WTC11 (cell line): ENCODE results near the gene ZSCAN18.

ENCODE experiments used
- AFF4 ChIP-seq: sonication (generic); formaldehyde crosslinking; IDR thresholded peaks from 2 replicates; pipeline ENCODE4 v1.8.1; 2023; ENCODE audit warnings: mild to moderate bottlenecking, missing genetic modification reagents, borderline replicate concordance
- CBFB ChIP-seq: sonication (generic); formaldehyde crosslinking; IDR thresholded peaks from 2 replicates; pipeline ENCODE4 v1.8.1; 2022; ENCODE audit warnings: mild to moderate bottlenecking, low read depth, missing genetic modification reagents
- CTCF ChIP-seq: fragments of 200-600 bp; IDR thresholded peaks from 2 replicates; pipeline ENCODE4 v1.8.0; 2022; ENCODE audit warnings: antibody characterized with exemption
- ELF4 ChIP-seq: sonication (generic); formaldehyde crosslinking; IDR thresholded peaks from 2 replicates; pipeline ENCODE4 v1.8.1; 2022; ENCODE audit warnings: low read depth, mild to moderate bottlenecking, moderate library complexity, missing genetic modification reagents
- JUN ChIP-seq: sonication (generic); formaldehyde crosslinking; IDR thresholded peaks from 2 replicates; pipeline ENCODE4 v1.8.0; 2023; ENCODE audit warnings: mild to moderate bottlenecking, missing genetic modification reagents
- ZBTB21 ChIP-seq: sonication (generic); formaldehyde crosslinking; IDR thresholded peaks from 2 replicates; pipeline ENCODE4 v1.8.1; 2023; ENCODE audit warnings: mild to moderate bottlenecking, missing genetic modification reagents, borderline replicate concordance
- ZNF512 ChIP-seq: sonication (generic); formaldehyde crosslinking; IDR thresholded peaks from 2 replicates; pipeline ENCODE4 v1.8.1; 2022; ENCODE audit warnings: missing genetic modification reagents, borderline replicate concordance

GRCh38 chr19:58089846-58090245 lies 8.2 kb downstream of the ZSCAN18 start:
- TF ChIP-seq ZNF512 (CRISPR knock-in tag) (no peak), CTCF (no peak), ELF4 (CRISPR knock-in tag) (no peak), JUN (CRISPR knock-in tag) (no peak), CBFB (CRISPR knock-in tag) (no peak), AFF4 (CRISPR knock-in tag) (no peak), ZBTB21 (CRISPR knock-in tag) (no peak)
